ENCODE measurements around the gene MNS1. TPM values are rescaled to one million over a fixed set of nuclear protein-coding genes. Genes with fewer than 3 reads are reported as not detected.
"Not testable (repeated sequence)": the region's sequence is repeated elsewhere in the genome, so short reads cannot be mapped to it uniquely, and the experiment has no call there.

The MNS1 gene
- total and polyA plus RNA-seq, 4 donors: 2.1 to 3.5 (median 2.8) TPM

DNA sequence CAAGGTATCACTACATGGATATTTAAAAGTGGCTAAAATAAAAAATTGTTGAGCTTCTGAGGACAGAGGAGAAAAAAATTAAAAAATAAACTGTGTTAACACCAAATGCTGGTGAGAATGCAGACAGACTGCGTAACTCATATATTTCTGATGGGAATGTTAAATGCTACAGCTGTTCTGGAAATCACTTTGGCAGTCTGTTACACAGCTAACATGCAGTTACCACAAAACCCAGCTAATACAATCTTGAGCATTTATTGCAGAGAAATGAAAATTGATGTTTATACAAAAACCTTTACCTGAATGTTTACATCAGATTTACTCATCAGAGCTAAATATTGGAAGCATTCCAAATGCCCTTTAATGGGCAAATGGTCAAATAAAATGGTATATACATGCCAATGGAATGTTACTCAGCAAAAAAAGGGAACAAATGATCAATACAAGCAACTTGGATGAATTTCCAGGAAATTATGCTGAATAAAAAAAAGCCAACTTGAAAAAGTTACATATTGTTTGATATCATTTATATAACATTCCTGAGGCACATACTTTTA lies 24.6 kb downstream of the MNS1 start:
- H3K36me3 ChIP-seq (ENCODE audit: control insufficient read depth in 1 of 2, insufficient read depth in 2 of 2, low read length in 1 of 2): no peaks in the 10 kb centered on the region
- no peaks in the 10 kb centered on the region for H3K9me3 ChIP-seq (ENCODE audit: control insufficient read depth, low read length)
- intact Hi-C loops (cut with DNase I): no loop called here
- 93 to 100% methylated on average over 1 of the region's 1 CpG for WGBS, 2 donors
- no peak overlapping the region for H3K27ac ChIP-seq (ENCODE audit: low read depth in 1 of 2, low read length in 2 of 2)
- DNase-seq (no peak), ATAC-seq (ENCODE audit: low FRiP score) (no peak)
- H3K4me1 ChIP-seq (ENCODE audit: control insufficient read depth in 1 of 2, insufficient read depth in 2 of 2, low read length in 2 of 2): no peaks in the 10 kb centered on the region
- H3K27me3 ChIP-seq (ENCODE audit: control insufficient read depth in 1 of 2, insufficient read depth in 2 of 2, low read length in 1 of 2): no peaks in the 10 kb centered on the region
- no peak overlapping the region for H3K4me3 ChIP-seq (ENCODE audit: low read length in 2 of 2)

DNA sequence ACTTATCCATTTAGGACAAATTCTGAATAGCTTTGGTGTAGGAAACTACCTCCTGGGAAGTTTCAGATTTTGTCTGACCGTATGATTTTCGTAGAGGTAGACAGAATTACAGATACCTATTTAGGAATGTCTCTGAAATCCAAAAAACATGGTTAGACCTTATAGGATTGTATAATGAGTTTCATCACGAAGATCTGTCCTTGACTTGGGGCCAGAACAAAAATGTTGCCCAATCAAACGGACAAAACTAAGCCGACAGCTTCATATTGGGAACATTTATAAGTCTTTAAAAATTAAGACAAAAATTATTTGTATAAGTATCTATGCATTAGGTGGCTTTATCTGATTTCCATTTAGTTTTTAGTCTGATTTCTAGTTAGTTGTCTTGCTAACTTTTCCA lies 32.6 kb downstream of the MNS1 start:
- Histone ChIP-seq H3K4me3 (ENCODE audit: low read length in 2 of 2) (no peak overlapping the region), H3K27ac (ENCODE audit: low read depth in 1 of 2, low read length in 2 of 2) (no peak overlapping the region), H3K27me3 (ENCODE audit: control insufficient read depth in 1 of 2, insufficient read depth in 2 of 2, low read length in 1 of 2) (no peaks in the 10 kb centered on the region), H3K36me3 (ENCODE audit: control insufficient read depth in 1 of 2, insufficient read depth in 2 of 2, low read length in 1 of 2) (no peaks in the 10 kb centered on the region), H3K9me3 (ENCODE audit: control insufficient read depth, low read length) (no peaks in the 10 kb centered on the region), H3K4me1 (ENCODE audit: control insufficient read depth in 1 of 2, insufficient read depth in 2 of 2, low read length in 2 of 2) (no peaks in the 10 kb centered on the region)
- ATAC-seq (ENCODE audit: low FRiP score): no peak
- intact Hi-C loops (cut with DNase I): no loop called here
- 93 to 94% methylated on average over 5 of the region's 5 CpGs for WGBS, 2 donors
- no peak for DNase-seq

GRCh38 chr15:56428821-56429458 lies 36.0 kb downstream of the MNS1 start:
- H3K27ac ChIP-seq (ENCODE audit: low read depth in 1 of 2, low read length in 2 of 2): no peak overlapping the region
- intact Hi-C loops (cut with DNase I): no loop called here
- H3K4me3 ChIP-seq (ENCODE audit: low read length in 2 of 2): no peak overlapping the region
- WGBS, 2 donors: 26 to 30% methylated on average over 2 of the region's 2 CpGs
- no peaks in the 10 kb centered on the region for H3K4me1 ChIP-seq (ENCODE audit: control insufficient read depth in 1 of 2, insufficient read depth in 2 of 2, low read length in 2 of 2)
- ATAC-seq (ENCODE audit: low FRiP score): no peak
- H3K36me3 ChIP-seq (ENCODE audit: control insufficient read depth in 1 of 2, insufficient read depth in 2 of 2, low read length in 1 of 2): no peaks in the 10 kb centered on the region
- DNase-seq: no peak
- H3K9me3 ChIP-seq (ENCODE audit: control insufficient read depth, low read length): peaks cover 2% of the 10 kb centered on the region
- H3K27me3 ChIP-seq (ENCODE audit: control insufficient read depth in 1 of 2, insufficient read depth in 2 of 2, low read length in 1 of 2): no peaks in the 10 kb centered on the region

GRCh38 chr15:56425976-56426375 lies 39.0 kb downstream of the MNS1 start:
- peaks cover 2% of the 10 kb centered on the region for H3K9me3 ChIP-seq (ENCODE audit: control insufficient read depth, low read length)
- 100% methylated on average over 1 of the region's 1 CpG for WGBS, 2 donors
- intact Hi-C loops (cut with DNase I): no loop called here
- ATAC-seq (ENCODE audit: low FRiP score) (no peak), DNase-seq (no peak)
- H3K36me3 ChIP-seq (ENCODE audit: control insufficient read depth in 1 of 2, insufficient read depth in 2 of 2, low read length in 1 of 2): no peaks in the 10 kb centered on the region
- H3K27ac ChIP-seq (ENCODE audit: low read depth in 1 of 2, low read length in 2 of 2): no peak overlapping the region
- H3K4me3 ChIP-seq (ENCODE audit: low read length in 2 of 2): no peak overlapping the region
- H3K27me3 ChIP-seq (ENCODE audit: control insufficient read depth in 1 of 2, insufficient read depth in 2 of 2, low read length in 1 of 2): no peaks in the 10 kb centered on the region
- no peaks in the 10 kb centered on the region for H3K4me1 ChIP-seq (ENCODE audit: control insufficient read depth in 1 of 2, insufficient read depth in 2 of 2, low read length in 2 of 2)

- H3K4me3 ChIP-seq (ENCODE audit: low read length in 2 of 2): no peak overlapping the region
- ATAC-seq (ENCODE audit: low FRiP score) (no peak), DNase-seq (no peak)
- no peaks in the 10 kb centered on the region for H3K27me3 ChIP-seq (ENCODE audit: control insufficient read depth in 1 of 2, insufficient read depth in 2 of 2, low read length in 1 of 2)
- no peak overlapping the region for H3K27ac ChIP-seq (ENCODE audit: low read depth in 1 of 2, low read length in 2 of 2)
- peaks cover 2% of the 10 kb centered on the region for H3K9me3 ChIP-seq (ENCODE audit: control insufficient read depth, low read length)
- intact Hi-C loops (cut with DNase I): no loop called here
- no peaks in the 10 kb centered on the region for H3K4me1 ChIP-seq (ENCODE audit: control insufficient read depth in 1 of 2, insufficient read depth in 2 of 2, low read length in 2 of 2)
- no peaks in the 10 kb centered on the region for H3K36me3 ChIP-seq (ENCODE audit: control insufficient read depth in 1 of 2, insufficient read depth in 2 of 2, low read length in 1 of 2)
Observed at GRCh38 chr15:56425276-56425675, 39.7 kb downstream of the MNS1 start.

GRCh38 chr15:56413114-56413733 lies 51.7 kb downstream of the MNS1 start:
- ATAC-seq (ENCODE audit: low FRiP score); H3K27me3 ChIP-seq (ENCODE audit: control insufficient read depth in 1 of 2, insufficient read depth in 2 of 2, low read length in 1 of 2); H3K27ac ChIP-seq (ENCODE audit: low read depth in 1 of 2, low read length in 2 of 2); H3K4me1 ChIP-seq (ENCODE audit: control insufficient read depth in 1 of 2, insufficient read depth in 2 of 2, low read length in 2 of 2); intact Hi-C loops (cut with DNase I); H3K4me3 ChIP-seq (ENCODE audit: low read length in 2 of 2); DNase-seq; H3K36me3 ChIP-seq (ENCODE audit: control insufficient read depth in 1 of 2, insufficient read depth in 2 of 2, low read length in 1 of 2); H3K9me3 ChIP-seq (ENCODE audit: control insufficient read depth, low read length): not testable (repeated sequence)
- 69 to 85% methylated on average over 1 of the region's 1 CpG for WGBS, 2 donors

DNA sequence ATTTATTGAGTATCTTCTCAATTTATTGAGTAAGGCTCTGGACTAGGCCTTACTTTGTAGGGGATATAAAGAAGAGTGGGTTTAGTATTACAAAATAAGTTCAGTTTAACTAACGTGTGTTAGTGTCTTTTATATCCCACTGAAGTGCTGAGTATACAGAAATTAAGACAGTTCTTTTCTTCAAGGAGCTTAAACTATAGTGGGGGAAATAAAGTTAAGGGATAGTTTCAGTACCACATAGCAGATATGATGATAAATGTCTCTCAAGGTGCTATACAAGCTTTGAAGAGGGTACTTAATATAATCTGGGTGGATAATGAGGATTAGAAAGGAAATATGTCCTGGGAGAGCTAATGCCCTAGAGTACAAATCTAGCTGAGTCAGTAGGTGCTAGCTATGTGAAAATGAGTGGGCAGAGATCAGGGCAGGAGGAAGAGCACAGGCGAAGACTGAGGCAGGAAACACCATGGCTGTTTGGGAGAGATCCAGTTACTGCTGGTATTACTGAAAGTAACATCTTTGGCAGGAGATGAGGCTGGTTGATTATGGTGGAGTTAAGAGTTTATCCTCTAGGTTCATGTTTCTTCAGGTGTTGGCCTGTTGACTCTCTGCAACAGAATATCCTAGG lies 53.7 kb downstream of the MNS1 start:
- intact Hi-C loops (cut with DNase I): no loop called here
- ATAC-seq (ENCODE audit: low FRiP score): no peak
- 81 to 89% methylated on average over 2 of the region's 2 CpGs for WGBS, 2 donors
- Histone ChIP-seq H3K4me1 (ENCODE audit: control insufficient read depth in 1 of 2, insufficient read depth in 2 of 2, low read length in 2 of 2) (no peaks in the 10 kb centered on the region), H3K9me3 (ENCODE audit: control insufficient read depth, low read length) (no peaks in the 10 kb centered on the region), H3K27ac (ENCODE audit: low read depth in 1 of 2, low read length in 2 of 2) (no peak overlapping the region), H3K36me3 (ENCODE audit: control insufficient read depth in 1 of 2, insufficient read depth in 2 of 2, low read length in 1 of 2) (no peaks in the 10 kb centered on the region), H3K27me3 (ENCODE audit: control insufficient read depth in 1 of 2, insufficient read depth in 2 of 2, low read length in 1 of 2) (no peaks in the 10 kb centered on the region), H3K4me3 (ENCODE audit: low read length in 2 of 2) (no peak overlapping the region)
- DNase-seq: no peak

- no peaks in the 10 kb centered on the region for H3K27me3 ChIP-seq (ENCODE audit: control insufficient read depth in 1 of 2, insufficient read depth in 2 of 2, low read length in 1 of 2)
Observed at GRCh38 chr15:56410721-56411120, 54.2 kb downstream of the MNS1 start.

DNA sequence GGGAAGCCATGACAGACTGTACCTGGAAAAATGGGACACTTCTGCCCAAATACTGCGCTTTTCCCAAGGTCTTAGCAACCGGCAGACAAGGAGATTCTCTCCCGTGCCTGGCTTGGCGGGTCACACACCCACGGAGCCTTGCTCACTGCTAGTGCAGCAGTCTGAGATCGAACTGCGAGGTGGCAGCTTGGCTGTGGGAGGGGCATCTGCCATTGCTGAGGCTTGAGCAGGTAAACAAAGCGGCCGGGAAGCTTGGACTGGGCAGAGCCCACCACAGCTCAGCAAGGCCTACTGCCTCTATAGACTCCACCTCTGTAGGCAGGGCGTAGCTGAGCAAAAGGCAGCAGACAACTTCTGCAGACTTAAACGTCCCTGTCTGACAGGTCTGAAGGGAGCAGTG lies 65.7 kb downstream of the MNS1 start:
- WGBS, 2 donors: 97% methylated on average over 11 of the region's 11 CpGs
- H3K4me1 ChIP-seq (ENCODE audit: control insufficient read depth in 1 of 2, insufficient read depth in 2 of 2, low read length in 2 of 2): not testable (repeated sequence)

More at GRCh38 chr15:56410721-56411120, 54.2 kb downstream of the MNS1 start:
- Histone ChIP-seq H3K27ac (ENCODE audit: low read depth in 1 of 2, low read length in 2 of 2) (no peak overlapping the region), H3K4me1 (ENCODE audit: control insufficient read depth in 1 of 2, insufficient read depth in 2 of 2, low read length in 2 of 2) (no peaks in the 10 kb centered on the region), H3K9me3 (ENCODE audit: control insufficient read depth, low read length) (no peaks in the 10 kb centered on the region), H3K4me3 (ENCODE audit: low read length in 2 of 2) (no peak overlapping the region), H3K36me3 (ENCODE audit: control insufficient read depth in 1 of 2, insufficient read depth in 2 of 2, low read length in 1 of 2) (no peaks in the 10 kb centered on the region)
- DNase-seq (no peak), ATAC-seq (ENCODE audit: low FRiP score) (no peak)
- intact Hi-C loops (cut with DNase I): no loop called here

More for the DNA sequence above, 65.7 kb downstream of the MNS1 start:
- H3K27ac ChIP-seq (ENCODE audit: low read depth in 1 of 2, low read length in 2 of 2); H3K27me3 ChIP-seq (ENCODE audit: control insufficient read depth in 1 of 2, insufficient read depth in 2 of 2, low read length in 1 of 2); H3K4me3 ChIP-seq (ENCODE audit: low read length in 2 of 2); H3K9me3 ChIP-seq (ENCODE audit: control insufficient read depth, low read length); H3K36me3 ChIP-seq (ENCODE audit: control insufficient read depth in 1 of 2, insufficient read depth in 2 of 2, low read length in 1 of 2); intact Hi-C loops (cut with DNase I); ATAC-seq (ENCODE audit: low FRiP score); DNase-seq: not testable (repeated sequence)
